Endothelial cell of hepatic sinusoid (primary cell): Measurements from ENCODE around the gene THBS4.
"Not testable (repeated sequence)": the region's sequence is repeated elsewhere in the genome, so short reads cannot be mapped to it uniquely, and the experiment has no call there.

Experiments used
- in situ Hi-C: cut with HindIII; loops from 2 replicates; pipeline ENCODE4 v1.10.0; 2017; ENCODE audit warnings: low sequenced_read_pairs

THBS4 gene

GRCh38 chr5:80111376-80111990, 76.3 kb downstream of the THBS4 start:
- in situ Hi-C loops, result not testable (repeated sequence)

GRCh38 chr5:80114860-80115259, 79.7 kb downstream of the THBS4 start:
- in situ Hi-C loops, result no loop called here

DNA sequence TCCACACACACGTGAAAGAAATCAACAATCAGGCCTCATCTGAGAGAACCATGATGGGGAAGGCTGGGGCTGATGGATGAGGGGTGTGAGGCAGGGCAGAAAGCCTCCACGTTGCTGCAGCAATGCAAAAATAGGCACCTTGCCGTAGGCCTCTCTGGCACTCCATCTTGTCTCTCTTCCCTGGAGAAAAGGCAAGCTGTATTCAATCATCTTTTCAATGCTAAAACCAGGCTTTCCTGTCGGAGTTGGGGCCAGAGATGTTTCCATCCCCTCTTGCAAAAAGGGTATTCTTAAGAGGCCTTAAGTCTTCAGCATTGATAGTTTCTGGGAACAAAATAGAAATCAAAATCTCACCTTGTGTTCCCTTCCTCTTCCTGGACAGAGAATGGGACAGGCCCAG, 80.9 kb downstream of the THBS4 start:
- in situ Hi-C loops, result no loop called here

GRCh38 chr5:80116465-80116864, 81.3 kb downstream of the THBS4 start:
- in situ Hi-C loops, result no loop called here

GRCh38 chr5:80117446-80117845, 82.3 kb downstream of the THBS4 start:
- in situ Hi-C loops, result no loop called here

DNA sequence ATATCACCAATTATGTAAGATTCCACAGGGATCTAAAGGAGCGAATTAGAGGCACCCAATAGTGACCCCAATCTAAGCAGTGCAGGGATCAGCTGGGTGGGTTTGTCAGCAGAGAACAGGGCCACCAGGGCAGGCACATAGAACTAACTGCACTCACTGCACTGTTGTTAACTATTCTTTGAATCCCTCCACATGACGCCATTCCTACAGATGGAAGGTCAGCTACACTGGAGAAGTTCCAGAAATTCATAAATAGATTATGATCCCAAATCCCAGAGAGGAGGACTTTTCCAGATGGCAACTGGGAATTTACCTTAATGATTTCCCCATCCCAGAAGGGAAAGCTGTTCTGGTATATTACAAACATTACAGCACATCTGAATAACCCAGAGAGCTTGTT, 84.2 kb downstream of the THBS4 start:
- in situ Hi-C loops, result no loop called here

DNA sequence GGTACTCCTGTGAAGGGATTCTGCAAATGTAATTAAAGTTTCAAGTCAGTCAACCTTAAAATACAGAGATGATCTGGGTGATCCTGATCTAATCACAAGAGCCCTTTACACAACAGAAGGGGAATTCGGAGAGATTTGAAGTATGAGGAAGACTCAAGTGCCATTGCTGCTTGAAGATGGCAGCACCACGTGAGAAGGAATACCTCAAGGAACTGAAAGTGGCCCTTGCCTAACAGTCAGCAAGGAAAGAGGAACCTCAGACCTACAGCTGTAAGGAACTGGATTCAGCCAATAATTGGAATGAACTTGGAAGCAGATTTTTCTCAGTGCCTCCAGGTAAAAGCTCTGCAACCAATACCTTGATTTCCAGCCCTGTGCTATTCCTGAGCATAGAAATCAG, 87.4 kb downstream of the THBS4 start:
- in situ Hi-C loops, result no loop called here

- in situ Hi-C loops, result no loop called here
These were observed 89.2 kb downstream of the THBS4 start for GRCh38 chr5:80124121-80124918.

DNA sequence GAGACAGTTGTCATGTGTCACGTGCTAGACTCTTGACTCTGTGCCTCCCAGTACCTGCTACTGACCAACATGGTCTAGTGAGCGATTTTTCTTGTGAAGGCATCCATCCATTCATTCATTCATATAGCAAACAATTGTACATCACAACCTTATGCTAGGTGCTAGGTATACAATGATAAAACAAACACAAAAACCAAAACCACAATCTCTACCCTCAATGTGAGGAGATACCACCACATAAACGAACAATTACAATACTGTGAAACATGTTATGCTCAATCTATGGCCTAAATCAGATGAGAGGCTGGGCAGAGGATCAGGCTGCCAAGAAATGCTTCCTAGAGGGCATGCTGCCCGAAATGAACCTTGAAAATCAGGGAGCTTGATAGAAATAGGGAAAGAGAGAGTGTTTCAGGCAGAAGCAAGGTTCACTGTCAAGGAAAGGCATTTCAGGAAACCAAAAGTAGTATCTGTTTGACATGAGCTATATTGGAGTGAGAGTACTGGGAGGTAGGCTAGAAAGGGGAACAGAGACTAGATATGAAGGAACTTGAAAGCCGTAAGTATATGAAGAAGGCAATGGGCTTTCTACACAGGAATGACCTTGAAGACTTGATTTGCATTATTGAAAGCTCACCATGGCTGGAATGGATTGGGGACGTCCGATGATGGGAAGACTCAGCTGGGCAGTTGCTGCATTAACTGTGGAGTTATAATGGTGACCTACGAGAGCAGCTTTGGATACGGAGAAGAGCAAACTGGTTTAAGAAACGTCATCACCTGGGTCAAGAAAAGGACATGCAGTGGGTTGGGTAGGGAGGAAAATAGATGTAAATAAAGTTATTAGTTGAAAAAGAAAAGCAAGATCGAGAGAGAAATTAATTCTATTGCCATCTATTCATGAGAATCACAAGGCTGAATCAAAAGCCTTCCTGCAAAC, 90.1 kb downstream of the THBS4 start:
- in situ Hi-C loops, result no loop called here

DNA sequence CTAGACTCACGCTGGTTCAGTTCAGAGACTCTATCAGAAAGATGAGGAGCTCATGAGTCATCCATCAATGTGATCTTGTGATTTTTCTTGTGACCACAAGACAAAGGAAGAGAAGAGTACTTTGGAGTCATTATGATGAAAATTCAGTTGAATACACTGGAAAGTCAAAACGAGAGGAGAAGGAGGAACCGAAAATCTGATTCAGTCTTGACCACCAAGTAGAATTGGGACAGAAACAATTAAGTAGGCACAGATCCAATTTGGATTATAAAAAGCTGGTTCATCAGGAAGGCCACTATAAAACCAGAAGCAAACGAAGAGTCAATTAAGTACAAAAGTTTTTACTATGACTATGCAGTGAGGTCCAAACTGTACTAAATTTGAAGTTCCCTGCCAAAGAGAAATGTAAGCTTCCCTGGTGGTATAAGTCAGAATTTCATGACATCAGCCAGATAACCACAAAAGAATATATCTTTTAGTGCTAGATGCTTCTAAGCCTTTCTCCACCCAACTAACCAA, 90.9 kb downstream of the THBS4 start:
- in situ Hi-C loops, result no loop called here

- in situ Hi-C loops, result no loop called here
These were observed 92.0 kb downstream of the THBS4 start for GRCh38 chr5:80127116-80127552.

GRCh38 chr5:80128141-80128540, 93.0 kb downstream of the THBS4 start:
- in situ Hi-C loops, result no loop called here

DNA sequence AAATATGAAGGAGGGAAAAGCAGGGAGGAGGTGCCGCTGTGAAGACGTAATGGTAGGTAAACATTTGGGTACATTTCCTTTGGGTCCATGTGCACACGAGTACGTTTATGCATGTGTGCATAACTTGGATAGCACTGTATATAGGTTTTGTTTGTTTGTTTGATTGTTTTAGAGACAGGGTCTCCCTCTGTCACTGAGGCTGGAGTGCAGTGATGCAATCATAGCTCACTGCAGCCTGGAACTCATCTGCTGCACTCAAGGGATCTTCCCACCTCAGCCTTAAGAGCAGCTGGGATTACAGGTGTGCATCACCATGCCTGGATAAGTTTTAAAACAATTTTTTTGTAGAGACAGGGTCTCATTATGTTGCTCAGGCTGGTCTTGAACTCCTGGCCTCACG, 94.0 kb downstream of the THBS4 start:
- in situ Hi-C loops, result no loop called here
